ENCODE results near the gene HIVEP2. TPM values are rescaled to one million over a fixed set of nuclear protein-coding genes. Genes with fewer than 3 reads are reported as not detected.
A peak's percentile ranks its signal among the peaks of the same experiment; 100 is the strongest.

HIVEP2 gene
- total and polyA plus RNA-seq, 2 donors (not counting 1 experiment from before 2014, with no cell fraction given): 5.8 to 31.9 TPM

GRCh38 chr6:142716097-142716496 is 228.9 kb downstream of the HIVEP2 start:
- intact Hi-C loops (cut with micrococcal nuclease): no loop called here
- Mint-ChIP-seq H3K4me1 (peaks cover 21% of the 10 kb centered on the region), H3K9me3 (ENCODE audit: insufficient read depth) (peaks cover 8% of the 10 kb centered on the region), H3K4me3 (peak overlapping the region; percentile 20), H3K27ac (no peak overlapping the region), H3K27me3 (no peaks in the 10 kb centered on the region)
- Histone ChIP-seq H3K27ac (ENCODE audit: low read length in 2 of 2) (no peak overlapping the region), H4K20me1 (ENCODE audit: control insufficient read depth, insufficient read depth, low read length, poor library complexity, severe bottlenecking) (no peaks in the 10 kb centered on the region), H3K36me3 (replicated peaks in 1 of 2; ENCODE audit: control extremely low read depth in 1 of 2, control insufficient read depth in 1 of 2, extremely low read depth in 1 of 2, insufficient read depth in 2 of 2, low read length in 1 of 2) (no peaks in the 10 kb centered on the region), H3K27me3 (replicated peaks in 1 of 4; ENCODE audit: control extremely low read depth in 1 of 4, control insufficient read depth in 3 of 4, insufficient read depth in 4 of 4, low read length in 3 of 4) (no peaks in the 10 kb centered on the region), H2AFZ (ENCODE audit: insufficient read depth, low read depth, low read length, poor library complexity, severe bottlenecking) (peak overlapping the region; percentile 66), H3K9me3 (ENCODE audit: control extremely low read depth in 1 of 3, control insufficient read depth in 2 of 3, insufficient read depth in 1 of 3, low read length in 2 of 3) (peaks cover 2 to 18% (median 4%) of the 10 kb centered on the region in 3 donors), H3K79me2 (ENCODE audit: control insufficient read depth, insufficient read depth, low read length) (no peaks in the 10 kb centered on the region), H3K4me1 (ENCODE audit: control insufficient read depth in 2 of 2, insufficient read depth in 2 of 2, low read length in 2 of 2) (peaks cover 19 to 21% of the 10 kb centered on the region in 2 donors), H3K9ac (ENCODE audit: low read length) (peak overlapping the region; percentile 31), H3K4me3 (ENCODE audit: control extremely low read depth in 1 of 5, extremely low read depth in 1 of 5, insufficient read depth in 1 of 5, low read depth in 2 of 5, low read length in 4 of 5) (no peak overlapping the region), H3K4me2 (replicated peaks; ENCODE audit: low read depth, low read length, poor library complexity, severe bottlenecking) (peak overlapping the region; percentile 55)
- CTCF ChIA-PET: interaction anchor here (0.6 to 1.4 kb wide), 3 partner anchors 9 to 1368 kb away, joined by 3 to 8 read pairs (median 4); no protein-coding TSS in a partner anchor
- POLR2A ChIA-PET: no interaction called here
- ATAC-seq (ENCODE audit: low read depth) (peak; percentile 28), DNase-seq (no peak)
- TF ChIP-seq CTCF (IDR thresholded peaks at IDR 0.05) (no peak), EZH2 (IDR thresholded peaks at IDR 0.05; ENCODE audit: borderline replicate concordance, insufficient read depth, low read depth, low read length, poor library complexity, severe bottlenecking) (no peak)
- WGBS (ENCODE audit: insufficient coverage): 60% methylated on average over 2 of the region's 2 CpGs

GRCh38 chr6:142714951-142715785 is 229.8 kb downstream of the HIVEP2 start:
- CTCF ChIA-PET: interaction anchor here (0.6 to 1.4 kb wide), 3 partner anchors 8 to 1369 kb away, joined by 3 to 4 read pairs (median 3); no protein-coding TSS in a partner anchor
- H3K4me3 Mint-ChIP-seq: peak overlapping the region; percentile 20
- peak overlapping the region; percentile 55 for H3K4me2 ChIP-seq (replicated peaks; ENCODE audit: low read depth, low read length, poor library complexity, severe bottlenecking)

More at GRCh38 chr6:142714951-142715785, 229.8 kb downstream of the HIVEP2 start:
- Histone ChIP-seq H2AFZ (ENCODE audit: insufficient read depth, low read depth, low read length, poor library complexity, severe bottlenecking) (peak overlapping the region; percentile 66), H3K36me3 (replicated peaks in 1 of 2; ENCODE audit: control extremely low read depth in 1 of 2, control insufficient read depth in 1 of 2, extremely low read depth in 1 of 2, insufficient read depth in 2 of 2, low read length in 1 of 2) (no peaks in the 10 kb centered on the region), H3K4me1 (ENCODE audit: control insufficient read depth in 2 of 2, insufficient read depth in 2 of 2, low read length in 2 of 2) (peaks cover 15 to 16% of the 10 kb centered on the region in 2 donors), H3K27me3 (replicated peaks in 1 of 4; ENCODE audit: control extremely low read depth in 1 of 4, control insufficient read depth in 3 of 4, insufficient read depth in 4 of 4, low read length in 3 of 4) (no peaks in the 10 kb centered on the region), H3K9me3 (ENCODE audit: control extremely low read depth in 1 of 3, control insufficient read depth in 2 of 3, insufficient read depth in 1 of 3, low read length in 2 of 3) (peaks cover 2 to 18% (median 4%) of the 10 kb centered on the region in 3 donors), H4K20me1 (ENCODE audit: control insufficient read depth, insufficient read depth, low read length, poor library complexity, severe bottlenecking) (no peaks in the 10 kb centered on the region), H3K9ac (ENCODE audit: low read length) (peak overlapping the region; percentile 31), H3K79me2 (ENCODE audit: control insufficient read depth, insufficient read depth, low read length) (no peaks in the 10 kb centered on the region), H3K27ac (ENCODE audit: low read length in 2 of 2) (no peak overlapping the region), H3K4me3 (ENCODE audit: control extremely low read depth in 1 of 5, extremely low read depth in 1 of 5, insufficient read depth in 1 of 5, low read depth in 2 of 5, low read length in 4 of 5) (peak overlapping the region in 1 of 5 experiments; percentile 32)
- Mint-ChIP-seq H3K27me3 (no peaks in the 10 kb centered on the region), H3K27ac (no peak overlapping the region), H3K4me1 (peaks cover 18% of the 10 kb centered on the region), H3K9me3 (ENCODE audit: insufficient read depth) (peaks cover 8% of the 10 kb centered on the region)
- 95% methylated on average over 4 of the region's 7 CpGs for WGBS (ENCODE audit: insufficient coverage)
- intact Hi-C loops (cut with micrococcal nuclease): no loop called here
- no peak for TF ChIP-seq CTCF (IDR thresholded peaks at IDR 0.05)
- no peak for TF ChIP-seq EZH2 (IDR thresholded peaks at IDR 0.05; ENCODE audit: borderline replicate concordance, insufficient read depth, low read depth, low read length, poor library complexity, severe bottlenecking)
- no peak for ATAC-seq (ENCODE audit: low read depth)
- no peak for DNase-seq
- POLR2A ChIA-PET: no interaction called here
